DOHH2 (cell line): ENCODE results near the gene PLEKHG7.
"Not testable (repeated sequence)": the region's sequence is repeated elsewhere in the genome, so short reads cannot be mapped to it uniquely, and the experiment has no call there.

Source experiments
- H3F3A ChIP-seq: fragments of 200-600 bp; sonication (generic), shearing (Covaris generic); 2 replicates; pipeline ENCODE4 v1.6.0; 2016; ENCODE audit warnings: antibody characterized with exemption, mild to moderate bottlenecking; ENCODE audit not compliant: control insufficient read depth, insufficient read depth
- H3K27ac ChIP-seq: fragments of 200-600 bp; sonication (generic); 2 replicates; pipeline ENCODE4 v1.5.1; 2014; ENCODE audit warnings: low read depth, mild to moderate bottlenecking, low read length, moderate library complexity
- H3K27me3 ChIP-seq: fragments of 200-600 bp; sonication (generic); 2 replicates; pipeline ENCODE4 v1.6.1; 2014; ENCODE audit warnings: mild to moderate bottlenecking, low read length, mixed read lengths; ENCODE audit not compliant: control insufficient read depth
- H3K36me3 ChIP-seq: fragments of 200-600 bp; sonication (generic); 2 replicates; pipeline ENCODE4 v1.6.1; 2014; ENCODE audit warnings: mild to moderate bottlenecking, low read length, moderate library complexity, mixed read lengths; ENCODE audit not compliant: control insufficient read depth
- H3K4me1 ChIP-seq: fragments of 200-600 bp; sonication (generic); 2 replicates; pipeline ENCODE4 v1.6.1; 2014; ENCODE audit warnings: mild to moderate bottlenecking, low read length, mixed read lengths; ENCODE audit not compliant: control insufficient read depth
- H3K4me2 ChIP-seq: fragments of 200-600 bp; sonication (generic); 2 replicates; pipeline ENCODE4 v1.6.0; 2014; ENCODE audit warnings: mild to moderate bottlenecking, low read length, moderate library complexity
- H3K4me3 ChIP-seq: fragments of 200-600 bp; sonication (generic); 2 replicates; pipeline ENCODE4 v1.5.1; 2014; ENCODE audit warnings: mild to moderate bottlenecking, low read length, mixed read lengths
- H3K79me2 ChIP-seq: fragments of 200-600 bp; sonication (generic); 2 replicates; pipeline ENCODE4 v1.6.1; 2014; ENCODE audit warnings: mild to moderate bottlenecking, low read length, mixed read lengths; ENCODE audit not compliant: control insufficient read depth
- H3K9me2 ChIP-seq: fragments of 200-600 bp; sonication (generic); replicated peaks from 2 replicates; pipeline ENCODE4 v1.6.1; 2014; ENCODE audit warnings: mild to moderate bottlenecking, low read length, mixed read lengths; ENCODE audit not compliant: control insufficient read depth
- H3K9me3 ChIP-seq: fragments of 200-600 bp; sonication (generic); 2 replicates; pipeline ENCODE4 v1.6.1; 2014; ENCODE audit warnings: antibody characterized with exemption, low read length, mixed read lengths; ENCODE audit not compliant: control insufficient read depth, insufficient read depth
- H4K20me1 ChIP-seq: fragments of 200-600 bp; sonication (generic); 2 replicates; pipeline ENCODE4 v1.6.0; 2014; ENCODE audit warnings: low read depth, mild to moderate bottlenecking, antibody characterized with exemption, low read length, moderate library complexity; ENCODE audit not compliant: control insufficient read depth, insufficient read depth
- CTCF ChIP-seq: fragments of 200-600 bp; sonication (generic); IDR thresholded peaks from one replicate; pipeline ENCODE4 v1.5.1; 2014; ENCODE audit warnings: antibody characterized with exemption, mild to moderate bottlenecking, low read depth, low read length; ENCODE audit not compliant: poor library complexity, severe bottlenecking
- EZH2phosphoT487 ChIP-seq: fragments of 200-600 bp; sonication (generic); IDR thresholded peaks from 2 replicates; pipeline ENCODE4 v1.6.1; 2017; ENCODE audit warnings: borderline replicate concordance, mild to moderate bottlenecking, antibody characterized with exemption, low read length, moderate library complexity, mixed read lengths

PLEKHG7 gene

GRCh38 chr12:92784797-92785562 is 82.2 kb downstream of the PLEKHG7 start:
- no peak overlapping the region for H3K27ac ChIP-seq
- no peaks in the 10 kb centered on the region for H3K27me3 ChIP-seq
- TF ChIP-seq CTCF (peak; percentile 54), EZH2phosphoT487 (no peak)
- H3K4me2 ChIP-seq: no peak overlapping the region
- no peaks in the 10 kb centered on the region for H4K20me1 ChIP-seq
- H3K9me2 ChIP-seq: no peaks in the 10 kb centered on the region
- H3K4me1 ChIP-seq: no peaks in the 10 kb centered on the region
- H3K4me3 ChIP-seq: no peak overlapping the region
- H3K79me2 ChIP-seq: no peaks in the 10 kb centered on the region
- no peaks in the 10 kb centered on the region for H3K9me3 ChIP-seq
- no peaks in the 10 kb centered on the region for H3F3A ChIP-seq
- peaks cover 18% of the 10 kb centered on the region for H3K36me3 ChIP-seq

- no peaks in the 10 kb centered on the region for H3K27me3 ChIP-seq
- H3K4me1 ChIP-seq: no peaks in the 10 kb centered on the region
These were observed 82.8 kb downstream of the PLEKHG7 start for GRCh38 chr12:92785563-92785950.

GRCh38 chr12:92786045-92786444 is 83.3 kb downstream of the PLEKHG7 start:
- H3K27ac ChIP-seq: no peak overlapping the region
- no peaks in the 10 kb centered on the region for H3F3A ChIP-seq
- H3K4me2 ChIP-seq: no peak overlapping the region
- H3K9me3 ChIP-seq: no peaks in the 10 kb centered on the region
- TF ChIP-seq EZH2phosphoT487 (no peak), CTCF (no peak)
- no peaks in the 10 kb centered on the region for H3K27me3 ChIP-seq
- H3K79me2 ChIP-seq: no peaks in the 10 kb centered on the region
- H3K4me1 ChIP-seq: no peaks in the 10 kb centered on the region
- H3K4me3 ChIP-seq: no peak overlapping the region
- H3K36me3 ChIP-seq: peaks cover 16% of the 10 kb centered on the region
- no peaks in the 10 kb centered on the region for H4K20me1 ChIP-seq
- H3K9me2 ChIP-seq: no peaks in the 10 kb centered on the region

More at GRCh38 chr12:92785563-92785950, 82.8 kb downstream of the PLEKHG7 start:
- Histone ChIP-seq H4K20me1 (no peaks in the 10 kb centered on the region), H3K9me3 (no peaks in the 10 kb centered on the region), H3K4me3 (no peak overlapping the region), H3F3A (no peaks in the 10 kb centered on the region), H3K36me3 (peaks cover 18% of the 10 kb centered on the region), H3K9me2 (no peaks in the 10 kb centered on the region), H3K79me2 (no peaks in the 10 kb centered on the region), H3K4me2 (no peak overlapping the region), H3K27ac (no peak overlapping the region)
- no peak for TF ChIP-seq EZH2phosphoT487
- TF ChIP-seq CTCF: no peak

- not testable (repeated sequence) for H3F3A ChIP-seq, H3K9me3 ChIP-seq, H4K20me1 ChIP-seq, H3K9me2 ChIP-seq, H3K79me2 ChIP-seq, H3K27me3 ChIP-seq, H3K4me2 ChIP-seq, H3K4me1 ChIP-seq, H3K4me3 ChIP-seq, H3K27ac ChIP-seq
- H3K36me3 ChIP-seq: peaks cover 18% of the 10 kb centered on the region
These were observed 91.6 kb downstream of the PLEKHG7 start for GRCh38 chr12:92794356-92794755.
